ENCODE measurements around the gene CNTN4.

DNA sequence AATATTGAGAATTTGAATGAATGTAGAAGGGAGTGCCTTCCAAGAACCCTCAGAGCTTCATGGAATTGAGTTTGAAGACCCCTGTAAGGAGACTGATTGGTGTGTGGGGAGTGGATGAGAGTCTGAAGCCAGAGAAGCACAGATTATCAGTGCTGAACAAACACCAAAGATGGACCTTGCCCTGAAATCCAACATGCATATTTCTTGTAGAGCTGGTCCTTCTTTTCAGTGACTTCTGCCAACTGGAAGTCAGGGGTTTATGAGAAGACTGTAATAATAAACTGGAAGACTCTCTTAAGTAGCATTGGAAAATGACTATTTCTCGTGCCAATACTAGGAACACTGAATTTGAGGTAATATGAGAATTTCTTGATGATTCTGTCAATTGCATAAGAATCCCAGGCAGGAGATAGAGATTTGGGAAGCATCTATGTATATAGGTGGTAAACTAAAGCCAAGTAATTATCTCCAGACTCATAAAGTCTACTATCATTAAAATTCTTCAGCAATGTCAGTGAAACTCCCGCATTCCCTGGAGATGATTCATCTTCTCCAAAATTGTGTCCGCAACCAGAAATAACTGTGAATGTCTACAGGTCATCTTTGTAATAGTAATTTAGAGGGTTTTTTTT lies 797.8 kb downstream of the CNTN4 start:
- TF ChIP-seq, protein P1, sequence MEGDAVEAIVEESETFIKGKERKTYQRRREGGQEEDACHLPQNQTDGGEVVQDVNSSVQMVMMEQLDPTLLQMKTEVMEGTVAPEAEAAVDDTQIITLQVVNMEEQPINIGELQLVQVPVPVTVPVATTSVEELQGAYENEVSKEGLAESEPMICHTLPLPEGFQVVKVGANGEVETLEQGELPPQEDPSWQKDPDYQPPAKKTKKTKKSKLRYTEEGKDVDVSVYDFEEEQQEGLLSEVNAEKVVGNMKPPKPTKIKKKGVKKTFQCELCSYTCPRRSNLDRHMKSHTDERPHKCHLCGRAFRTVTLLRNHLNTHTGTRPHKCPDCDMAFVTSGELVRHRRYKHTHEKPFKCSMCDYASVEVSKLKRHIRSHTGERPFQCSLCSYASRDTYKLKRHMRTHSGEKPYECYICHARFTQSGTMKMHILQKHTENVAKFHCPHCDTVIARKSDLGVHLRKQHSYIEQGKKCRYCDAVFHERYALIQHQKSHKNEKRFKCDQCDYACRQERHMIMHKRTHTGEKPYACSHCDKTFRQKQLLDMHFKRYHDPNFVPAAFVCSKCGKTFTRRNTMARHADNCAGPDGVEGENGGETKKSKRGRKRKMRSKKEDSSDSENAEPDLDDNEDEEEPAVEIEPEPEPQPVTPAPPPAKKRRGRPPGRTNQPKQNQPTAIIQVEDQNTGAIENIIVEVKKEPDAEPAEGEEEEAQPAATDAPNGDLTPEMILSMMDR (IDR thresholded peaks at IDR 0.05; ENCODE audit: low read length), result no peak
- no peak for TF ChIP-seq EZH2 (IDR thresholded peaks at IDR 0.05; ENCODE audit: borderline replicate concordance, low read length)
